NCI-H2029 (cell line): Measurements from ENCODE around the gene AP1G1.
A peak's percentile ranks its signal among the peaks of the same experiment; 100 is the strongest.
"Not testable (repeated sequence)": the region's sequence is repeated elsewhere in the genome, so short reads cannot be mapped to it uniquely, and the experiment has no call there.

ENCODE experiments used
- DNase-seq: peaks from one replicate; lab custom pipeline; 2025; lab: John Stamatoyannopoulos, UW

AP1G1 gene

DNA sequence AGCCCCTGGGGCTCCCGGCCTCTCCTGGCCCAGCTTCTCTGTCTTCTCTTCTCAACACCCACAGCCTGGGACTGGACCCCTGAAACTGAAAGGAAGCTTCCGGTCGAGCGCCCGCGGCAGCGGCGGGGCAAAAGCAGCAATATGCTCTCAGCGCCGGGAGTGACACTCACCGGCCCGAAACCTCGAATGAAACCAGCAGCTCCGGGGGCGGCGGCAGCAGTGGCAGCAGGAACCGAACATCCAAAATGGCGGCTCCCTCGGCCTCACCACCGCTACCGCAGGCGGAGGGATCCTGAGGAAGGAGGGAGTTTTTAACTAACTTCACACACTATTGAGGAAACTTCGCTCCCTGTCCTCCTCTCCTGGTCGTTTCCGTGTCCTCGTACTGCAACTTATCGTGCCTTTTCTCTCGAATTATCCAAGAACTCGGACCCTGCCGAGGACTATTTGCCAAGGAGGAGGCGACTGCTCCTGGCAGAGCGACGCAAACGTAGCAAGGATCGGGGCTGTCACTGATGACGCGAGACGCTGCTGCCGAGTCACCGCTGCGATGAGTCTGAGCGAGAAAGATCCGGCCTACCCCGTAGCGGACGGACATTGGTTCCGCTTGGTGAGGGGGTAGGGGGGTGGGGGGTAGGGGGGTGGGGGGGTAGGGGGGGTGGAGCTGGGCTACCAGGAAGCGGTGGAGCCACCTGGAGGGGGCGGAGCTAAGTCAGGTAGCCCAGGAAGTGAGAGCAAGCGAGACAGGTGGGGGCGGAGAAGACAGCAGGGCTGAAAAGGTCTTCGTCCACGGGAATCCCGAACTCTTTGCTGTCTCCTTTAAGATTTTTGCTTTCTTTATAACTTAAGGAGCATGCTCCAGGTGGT lies at the start of gene AP1G1:
AP1G1 (minus strand) TSS at position 242 of the 867 bp plus-strand sequence. CDS start 19,355 bp downstream, outside the sequence.
- DNase-seq = peak; percentile 90

DNA sequence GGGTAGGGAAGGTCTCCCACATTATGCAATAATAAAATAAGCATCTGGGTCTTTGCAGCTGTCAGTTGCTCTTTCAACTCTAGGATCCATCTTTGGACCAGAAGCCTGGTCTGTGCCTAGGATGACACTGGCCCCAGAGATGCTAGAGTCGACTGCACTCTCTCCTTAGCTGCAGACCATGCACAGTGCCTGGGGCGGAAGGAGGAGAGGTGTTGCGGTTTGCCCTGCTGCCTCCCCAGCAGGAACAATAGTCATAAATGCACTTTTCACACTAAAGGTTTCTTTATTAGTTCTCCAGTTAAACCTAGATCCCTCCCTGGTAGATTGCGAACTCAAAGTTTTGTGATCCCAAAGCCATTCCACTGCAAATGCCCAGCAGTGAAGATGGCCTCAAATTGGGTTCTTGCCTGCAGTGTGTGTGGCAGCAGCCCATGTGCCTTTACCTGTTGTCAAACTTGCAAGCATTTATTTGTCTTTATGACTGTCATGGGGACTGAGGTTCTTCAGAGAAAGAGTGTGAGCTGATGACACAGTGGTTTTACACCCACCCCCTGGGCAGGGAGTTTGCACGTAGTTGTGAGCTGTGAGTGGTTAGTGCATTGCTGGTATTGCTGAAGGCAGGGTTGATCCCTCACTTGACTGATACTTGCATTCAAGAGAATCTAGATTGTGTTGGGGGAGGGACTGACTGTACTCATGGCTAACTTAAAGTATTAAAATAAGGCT lies 47.5 kb upstream of the AP1G1 start:
- DNase-seq = no peak

GRCh38 chr16:71854369-71854948 lies 45.8 kb upstream of the AP1G1 start:
- no peak for DNase-seq

DNA sequence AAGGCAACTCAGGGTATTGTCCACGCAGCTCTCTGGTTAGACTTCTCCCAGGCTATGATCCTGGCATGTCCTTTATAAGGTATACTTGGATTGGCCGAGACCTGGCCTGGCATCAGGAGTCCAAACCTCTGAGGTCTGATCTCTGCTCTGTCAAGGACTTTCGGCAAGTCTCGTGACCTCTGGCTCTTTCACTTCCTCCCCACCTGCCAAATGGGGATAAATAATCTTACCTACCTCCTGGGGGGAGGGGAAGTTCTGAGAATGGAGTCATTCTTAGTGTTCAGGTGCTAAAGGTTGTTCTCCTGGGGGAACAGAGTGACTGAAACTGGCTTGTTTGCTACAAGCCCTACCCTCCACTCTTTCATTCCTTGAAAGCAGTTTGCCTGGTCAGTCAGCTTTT lies 44.8 kb upstream of the AP1G1 start:
- no peak for DNase-seq

DNA sequence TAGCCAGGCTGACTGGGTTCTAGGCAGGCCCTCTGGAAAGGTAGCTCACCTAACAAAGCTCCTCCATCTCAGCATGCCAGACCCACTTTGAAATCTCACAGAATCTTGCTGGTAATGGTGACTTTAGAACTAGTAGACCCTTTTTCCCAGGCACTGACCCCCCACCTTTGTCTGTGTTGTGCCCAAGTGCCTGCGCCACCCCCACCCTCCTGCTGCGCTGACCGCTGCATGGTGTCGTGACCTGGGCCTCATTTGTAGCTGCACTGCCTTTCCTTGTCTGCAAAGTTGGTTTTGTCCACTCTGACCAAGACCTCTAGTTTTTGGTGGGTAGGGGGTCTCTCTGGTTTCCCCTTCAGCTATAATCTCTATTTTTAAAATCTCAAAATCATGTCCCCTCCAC lies 43.9 kb upstream of the AP1G1 start:
- no peak for DNase-seq

DNA sequence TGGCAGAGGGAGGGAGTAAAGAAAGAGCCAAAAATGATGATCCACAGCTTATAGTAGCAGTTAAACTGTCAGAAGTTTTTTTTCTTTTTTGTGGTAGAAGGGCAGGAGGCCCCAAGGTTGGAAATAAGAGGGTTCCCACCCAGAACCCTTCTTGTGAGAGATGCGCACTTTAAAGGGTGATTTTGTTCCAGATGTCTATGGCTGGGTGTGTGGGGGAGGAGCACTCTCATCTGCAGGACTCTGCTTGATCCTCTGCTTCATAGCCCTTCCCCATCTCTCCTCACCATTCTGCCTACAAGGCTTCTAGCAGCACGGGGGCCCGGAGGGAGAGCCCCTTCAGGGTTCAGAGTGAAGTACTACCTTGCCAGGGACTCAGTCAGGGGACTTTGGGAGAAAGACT lies 43.5 kb upstream of the AP1G1 start:
- no peak for DNase-seq

DNA sequence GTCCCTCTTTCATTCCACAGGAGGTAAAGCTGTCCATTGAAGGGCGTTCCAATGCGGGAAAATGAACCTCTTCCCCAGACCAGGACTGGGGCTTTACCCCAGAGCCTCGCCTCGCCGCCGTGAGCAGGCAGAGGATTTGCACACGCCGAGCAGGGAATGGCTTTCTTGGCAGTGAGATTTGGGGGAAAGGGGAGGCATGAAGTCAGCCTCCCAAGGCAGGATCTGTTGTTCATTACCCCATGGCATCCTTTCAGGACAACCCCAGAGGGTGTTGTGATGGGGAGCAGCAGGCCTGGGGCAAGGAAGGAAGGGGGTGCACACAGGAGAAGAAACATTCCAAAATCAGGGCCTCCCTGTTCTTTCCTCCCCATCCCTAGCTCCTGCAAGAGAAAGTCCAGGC lies 43.1 kb upstream of the AP1G1 start:
- no peak for DNase-seq

- DNase-seq = no peak
Observed at GRCh38 chr16:71848622-71849021, 40.0 kb upstream of the AP1G1 start.

DNA sequence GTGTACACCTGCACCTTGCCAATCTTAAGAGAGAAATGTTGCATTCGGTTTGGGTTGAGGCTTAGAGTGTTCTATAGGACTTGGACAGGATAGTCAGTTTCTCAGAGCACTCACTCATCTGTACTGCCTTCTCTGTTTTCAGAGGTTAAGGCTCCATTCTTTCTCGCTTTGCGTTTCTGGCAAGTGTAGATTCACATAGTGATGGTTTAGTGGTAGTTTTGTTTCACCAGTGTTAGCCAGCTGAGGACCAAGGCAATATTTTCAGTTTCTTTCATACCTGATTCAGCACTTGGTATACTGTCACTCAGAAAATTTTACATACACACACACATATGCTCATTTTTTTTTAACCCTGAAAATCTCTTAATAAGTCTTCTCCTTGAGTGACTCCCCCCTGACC lies 38.5 kb upstream of the AP1G1 start:
- no peak for DNase-seq

DNA sequence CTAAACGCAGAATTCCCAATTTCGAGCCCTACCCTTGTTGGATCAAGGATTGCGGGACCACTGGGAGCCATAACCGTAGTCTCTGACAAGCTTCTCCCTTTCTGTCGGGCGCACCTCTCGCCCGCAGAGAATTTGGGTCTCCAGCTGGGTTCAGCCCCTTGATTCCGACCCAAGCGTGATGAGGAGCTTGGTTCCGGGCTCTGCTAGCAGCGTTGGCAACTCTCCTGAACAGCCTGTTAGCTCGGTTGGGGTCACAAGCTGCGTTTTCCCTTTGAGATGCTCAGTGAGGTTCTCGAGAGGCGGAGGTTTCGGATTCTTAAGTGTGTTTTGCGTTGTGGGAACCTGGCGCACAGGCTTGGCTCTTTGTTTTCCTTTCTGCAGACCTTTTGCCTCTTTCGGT lies 37.8 kb upstream of the AP1G1 start:
- no peak for DNase-seq

DNA sequence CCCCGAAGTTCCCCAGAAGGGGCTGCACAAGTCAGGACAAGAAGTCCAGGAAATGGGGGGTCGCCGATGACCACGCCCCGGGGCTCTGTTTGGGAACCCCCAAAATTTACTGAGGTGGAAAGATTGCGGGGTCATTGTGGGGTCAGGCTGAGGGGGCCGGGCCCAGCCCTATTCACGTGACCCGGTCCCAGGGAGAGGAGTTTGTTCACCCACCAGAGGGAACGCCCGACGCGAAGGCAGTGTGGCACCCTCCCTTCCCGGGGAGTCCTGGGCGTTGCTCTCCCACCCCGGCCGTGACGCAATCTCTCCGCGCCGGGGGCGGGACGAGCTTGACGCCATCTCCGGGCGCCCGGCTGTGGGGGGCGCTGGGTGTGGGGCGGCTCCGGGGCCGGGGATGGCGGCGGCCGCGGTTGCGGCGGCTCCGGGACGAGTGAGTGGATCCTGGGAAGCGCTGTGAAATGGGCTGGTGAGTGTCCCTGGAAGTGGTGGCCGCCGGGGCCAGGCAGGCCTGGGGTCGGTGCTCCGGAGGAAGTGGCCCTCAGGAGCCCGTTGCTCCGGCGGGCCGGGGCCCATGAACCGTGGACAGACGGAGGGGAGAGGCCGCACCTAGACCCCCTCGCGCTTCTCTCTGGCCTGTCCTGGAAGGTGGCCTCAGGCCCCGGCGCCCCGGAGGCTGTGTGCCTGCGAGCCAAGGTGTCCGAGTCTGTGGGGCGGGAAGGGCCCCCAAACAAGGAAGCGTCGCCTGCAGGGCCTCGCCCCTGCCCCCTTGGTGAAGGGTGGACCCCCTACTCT lies 37.2 kb upstream of the AP1G1 start, which contains the start of gene ATXN1L:
ATXN1L (plus strand) TSS at position 338 of the 792 bp plus-strand sequence. CDS start 3,765 bp downstream, outside the sequence.
- DNase-seq = peak; percentile 46

GRCh38 chr16:71843572-71843971 lies 34.9 kb upstream of the AP1G1 start:
- no peak for DNase-seq

DNA sequence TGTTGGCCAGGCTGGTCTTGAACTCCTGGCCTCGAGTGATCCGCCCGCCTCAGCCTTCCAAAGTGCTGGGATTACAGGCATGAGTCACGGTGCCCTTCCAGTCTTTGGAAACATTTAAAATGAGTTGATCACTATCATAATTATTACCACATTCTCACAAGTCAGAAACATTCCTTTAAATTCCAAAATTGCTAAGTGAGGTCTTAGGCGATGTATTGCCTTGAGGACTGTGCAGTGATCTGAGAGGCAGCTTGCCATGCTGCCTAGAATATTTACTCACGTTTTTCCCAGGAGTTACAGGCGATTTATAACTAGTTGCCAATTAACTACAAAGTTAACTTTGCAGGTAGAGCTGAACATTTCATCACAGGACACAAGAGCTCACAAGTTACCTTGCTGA lies 31.4 kb upstream of the AP1G1 start:
- no peak for DNase-seq

GRCh38 chr16:71837150-71837549 lies 28.5 kb upstream of the AP1G1 start:
- DNase-seq = no peak

DNA sequence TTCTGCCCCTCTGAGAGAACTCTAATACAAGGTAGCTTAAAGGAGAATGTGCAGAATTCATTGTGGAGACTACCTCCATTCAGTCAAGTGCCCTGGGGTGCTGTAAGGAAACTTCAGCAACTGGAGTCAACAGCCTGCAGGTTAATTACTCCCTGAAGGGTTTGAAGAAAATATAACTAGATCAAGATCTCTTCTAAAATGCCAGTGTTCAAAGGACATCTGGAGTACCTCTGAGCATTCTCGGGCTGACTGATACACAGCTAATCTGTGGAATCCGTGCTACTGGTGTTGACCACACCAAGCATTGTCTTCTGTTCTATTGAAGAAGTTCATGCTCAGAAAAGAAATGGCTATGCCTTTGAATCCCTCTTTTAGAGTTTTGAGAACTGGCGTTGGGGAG lies 25.7 kb upstream of the AP1G1 start:
- DNase-seq = no peak

DNA sequence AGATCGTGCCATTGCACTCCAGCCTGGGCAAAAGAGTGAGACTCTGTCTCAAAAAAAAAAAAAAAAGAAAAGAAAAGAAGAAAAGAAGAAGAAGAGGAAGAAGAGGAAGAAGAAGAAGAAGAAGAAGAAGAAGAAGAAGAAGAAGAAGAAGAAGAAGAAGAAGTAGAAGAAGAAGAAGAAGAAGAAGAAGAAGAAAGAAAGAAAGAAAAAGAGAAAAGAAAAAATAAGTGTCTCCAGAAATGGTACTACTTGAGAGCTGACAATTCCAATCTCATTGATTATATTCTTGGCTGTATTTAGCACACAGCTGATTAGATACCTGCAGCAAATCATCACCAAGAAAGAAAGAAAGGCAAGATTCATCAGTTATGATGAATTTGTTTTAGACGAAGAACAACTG lies 23.5 kb upstream of the AP1G1 start:
- DNase-seq = not testable (repeated sequence)

- not testable (repeated sequence) for DNase-seq
Observed at GRCh38 chr16:71831698-71832097, 23.1 kb upstream of the AP1G1 start.

GRCh38 chr16:71830359-71830758 lies 21.7 kb upstream of the AP1G1 start:
- DNase-seq = no peak

DNA sequence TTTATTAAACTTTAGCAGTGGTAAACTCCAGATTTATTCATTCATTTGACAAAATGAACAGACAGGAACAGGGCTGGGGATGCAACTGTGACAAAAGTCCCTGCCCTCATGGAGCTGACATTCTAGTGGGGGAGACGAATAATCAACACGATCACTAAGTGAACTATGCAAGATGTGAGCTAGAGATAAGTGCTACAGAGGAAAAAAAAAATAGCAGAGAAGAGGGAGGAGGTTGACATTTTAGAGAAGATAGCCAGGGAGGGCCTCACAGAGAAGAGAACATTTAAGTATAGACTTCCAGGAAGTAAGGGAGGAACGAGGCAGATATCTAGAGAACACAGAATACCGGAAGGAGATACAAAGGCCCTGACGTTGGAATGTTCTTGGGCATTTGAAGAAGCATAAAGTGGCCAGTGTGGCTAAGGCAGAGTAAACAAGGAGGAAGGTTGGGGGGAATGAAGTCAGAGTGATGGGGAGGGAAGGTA lies 17.9 kb upstream of the AP1G1 start:
- no peak for DNase-seq

- DNase-seq = not testable (repeated sequence)
Observed at GRCh38 chr16:71817155-71817500, 8.5 kb upstream of the AP1G1 start.

GRCh38 chr16:71811261-71811803 lies 2.7 kb upstream of the AP1G1 start:
- peak; percentile 12 for DNase-seq

DNA sequence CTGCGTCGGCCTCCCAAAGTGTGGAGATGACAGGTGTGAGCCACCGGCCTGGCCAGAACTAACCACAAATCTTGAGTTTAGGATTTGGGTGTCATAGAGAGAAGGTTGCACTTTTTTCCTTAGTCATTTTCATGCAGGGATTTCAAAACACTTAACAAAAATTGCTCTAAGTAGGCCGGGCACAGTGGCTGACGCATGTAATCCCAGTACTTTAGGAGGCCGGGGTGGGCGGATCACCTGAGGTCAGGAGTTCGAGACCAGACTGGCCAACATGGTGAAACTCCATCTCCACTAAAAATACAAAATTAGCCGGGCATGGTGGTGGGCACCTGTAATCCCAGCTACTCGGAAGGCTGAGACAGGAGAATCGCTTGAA lies 1.5 kb upstream of the AP1G1 start:
- not testable (repeated sequence) for DNase-seq
